ENCODE data around the gene PUS10.
A peak's percentile ranks its signal among the peaks of the same experiment; 100 is the strongest.
"Not testable (repeated sequence)": the region's sequence is repeated elsewhere in the genome, so short reads cannot be mapped to it uniquely, and the experiment has no call there.

The PUS10 gene

GRCh38 chr2:61013382-61013781 lies 4.7 kb downstream of the PUS10 start:
- DNase-seq (ENCODE audit: extremely low spot score, insufficient read length, low read depth) (no peak), FAIRE-seq (no peak)

DNA sequence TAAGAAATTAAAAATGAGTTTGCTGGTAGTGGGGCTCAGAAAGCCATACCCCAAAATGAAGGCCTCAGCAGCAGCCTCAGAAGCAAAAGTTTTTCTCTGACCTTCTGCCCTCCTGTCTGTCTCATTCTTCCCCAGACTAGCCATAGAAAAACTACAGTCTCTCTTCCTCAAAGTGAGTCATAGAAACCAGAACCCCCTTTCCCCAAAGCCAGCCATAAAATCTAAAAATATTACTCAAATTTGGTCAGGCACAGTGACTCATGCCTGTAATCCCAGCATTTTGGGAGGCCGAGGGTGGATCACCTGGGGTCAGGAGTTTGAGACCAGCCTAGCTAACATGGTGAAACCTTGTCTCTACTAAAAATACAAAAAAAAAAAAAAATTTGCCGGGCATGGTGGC lies 5.8 kb downstream of the PUS10 start:
- not testable (repeated sequence) for DNase-seq (ENCODE audit: extremely low spot score, insufficient read length, low read depth); FAIRE-seq

DNA sequence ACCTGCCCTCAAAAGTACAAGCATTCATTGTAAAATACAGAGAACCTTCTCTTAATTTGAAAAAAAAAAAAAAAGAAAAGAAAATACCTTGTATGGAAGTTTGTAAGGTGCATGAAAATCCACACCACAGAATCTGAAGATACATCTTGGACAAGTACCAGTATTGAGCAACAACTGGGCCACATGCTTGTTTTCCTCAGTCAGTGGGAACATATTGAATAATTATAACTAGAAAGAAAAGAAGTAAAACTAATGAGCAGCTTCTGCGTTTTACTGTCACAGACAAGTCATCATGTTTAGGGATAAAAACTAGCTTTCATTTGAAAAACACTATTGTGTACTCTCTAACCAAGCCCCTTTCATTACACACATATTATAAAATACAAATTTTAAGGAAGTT lies 6.4 kb downstream of the PUS10 start:
- DNase-seq (ENCODE audit: extremely low spot score, insufficient read length, low read depth) (no peak), FAIRE-seq (peak; percentile 24)

GRCh38 chr2:61009355-61009754 lies 8.7 kb downstream of the PUS10 start:
- DNase-seq (ENCODE audit: extremely low spot score, insufficient read length, low read depth) (no peak), FAIRE-seq (no peak)

GRCh38 chr2:61006486-61007105 lies 11.5 kb downstream of the PUS10 start:
- FAIRE-seq: no peak
- no peak for DNase-seq (ENCODE audit: extremely low spot score, insufficient read length, low read depth)

DNA sequence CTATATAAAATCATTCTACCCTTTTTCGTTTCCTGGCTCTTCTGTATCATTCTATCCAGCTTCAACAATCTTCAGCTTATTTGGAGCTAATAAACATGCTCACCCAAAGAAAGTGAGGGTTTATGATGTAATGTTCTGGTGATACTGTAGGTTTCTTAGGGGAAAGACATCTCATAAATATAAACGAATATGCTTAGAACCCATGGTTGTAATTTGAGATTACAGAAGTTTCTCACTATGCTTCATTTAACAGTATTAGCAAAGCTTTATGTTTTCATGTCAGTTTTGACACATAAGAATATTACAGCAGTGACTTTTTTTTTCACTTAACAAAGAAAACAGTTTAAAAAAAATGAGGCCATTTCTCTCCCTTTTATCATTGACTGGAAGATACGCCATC lies 12.3 kb downstream of the PUS10 start:
- no peak for DNase-seq (ENCODE audit: extremely low spot score, insufficient read length, low read depth)
- FAIRE-seq: no peak

GRCh38 chr2:60998628-60999545 lies 19.2 kb downstream of the PUS10 start:
- DNase-seq (ENCODE audit: extremely low spot score, insufficient read length, low read depth): peak; percentile 23
- peak; percentile 67 for FAIRE-seq

DNA sequence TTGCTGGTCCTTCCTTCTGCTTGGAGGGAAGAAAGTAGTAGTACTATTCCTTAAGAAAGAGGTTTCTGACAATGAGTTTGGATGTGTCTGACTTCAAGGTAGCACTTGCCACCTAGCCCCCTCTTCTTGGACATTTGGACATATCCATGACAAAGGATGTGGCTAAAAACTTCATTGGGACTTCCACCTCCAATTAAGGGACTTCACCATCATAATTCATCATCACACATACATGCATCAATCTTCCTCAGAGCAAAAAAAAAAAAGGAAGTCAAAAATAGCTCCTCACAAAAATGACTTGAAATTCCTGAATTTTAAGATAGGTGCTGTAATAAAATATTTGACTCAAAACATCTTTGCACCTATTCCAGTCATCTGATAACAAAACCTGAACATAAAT lies 23.9 kb downstream of the PUS10 start:
- FAIRE-seq (no peak), DNase-seq (ENCODE audit: extremely low spot score, insufficient read length, low read depth) (no peak)

- peak; percentile 94 for FAIRE-seq
- no peak for DNase-seq (ENCODE audit: extremely low spot score, insufficient read length, low read depth)
Observed at GRCh38 chr2:60992985-60993392, 25.1 kb downstream of the PUS10 start.

DNA sequence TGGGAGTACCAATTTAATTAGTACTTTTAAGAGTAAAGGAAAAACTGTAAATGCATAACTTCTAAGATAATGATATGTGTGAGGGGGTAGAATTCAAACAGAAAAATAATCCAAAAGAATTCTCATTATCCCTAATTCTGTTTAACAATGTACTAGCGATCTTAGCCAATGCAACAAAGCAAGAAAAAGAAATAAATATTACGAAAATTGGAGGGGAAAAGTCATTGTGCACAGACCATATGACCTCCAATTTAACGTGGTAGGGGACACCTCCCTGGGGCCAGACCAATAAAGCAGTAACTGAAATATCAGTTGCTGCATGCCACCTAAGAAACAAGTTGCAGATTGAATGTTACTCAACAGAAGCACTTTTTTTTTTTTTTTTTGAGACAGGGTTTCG lies 26.4 kb downstream of the PUS10 start:
- no peak for DNase-seq (ENCODE audit: extremely low spot score, insufficient read length, low read depth)
- no peak for FAIRE-seq

GRCh38 chr2:60989259-60989658 lies 28.8 kb downstream of the PUS10 start:
- no peak for DNase-seq (ENCODE audit: extremely low spot score, insufficient read length, low read depth)
- no peak for FAIRE-seq

DNA sequence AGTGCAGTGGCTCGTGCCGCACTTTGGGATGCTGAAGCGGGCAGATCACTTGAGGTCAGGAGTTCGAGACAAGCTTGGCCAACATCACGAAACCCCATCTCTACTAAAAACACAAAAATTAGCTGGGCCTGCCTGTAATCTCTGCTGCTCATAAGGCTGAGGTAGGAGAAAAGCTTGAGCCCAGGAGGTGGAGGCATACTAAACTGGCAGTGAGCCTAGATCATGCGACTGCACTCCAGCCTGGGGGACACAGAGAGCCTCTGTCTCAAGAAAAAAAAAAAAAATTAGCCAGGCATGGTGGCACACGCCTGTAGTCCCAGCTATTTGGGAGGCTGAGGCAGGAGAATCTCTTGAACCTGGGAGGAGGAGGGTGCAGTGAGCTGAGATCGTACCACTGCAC lies 30.4 kb downstream of the PUS10 start:
- FAIRE-seq; DNase-seq (ENCODE audit: extremely low spot score, insufficient read length, low read depth): not testable (repeated sequence)

GRCh38 chr2:60987041-60987440 lies 31.0 kb downstream of the PUS10 start:
- FAIRE-seq: no peak
- DNase-seq (ENCODE audit: extremely low spot score, insufficient read length, low read depth): no peak

- DNase-seq (ENCODE audit: extremely low spot score, insufficient read length, low read depth) (no peak), FAIRE-seq (peak; percentile 75)
Observed at GRCh38 chr2:60984720-60985119, 33.3 kb downstream of the PUS10 start.

DNA sequence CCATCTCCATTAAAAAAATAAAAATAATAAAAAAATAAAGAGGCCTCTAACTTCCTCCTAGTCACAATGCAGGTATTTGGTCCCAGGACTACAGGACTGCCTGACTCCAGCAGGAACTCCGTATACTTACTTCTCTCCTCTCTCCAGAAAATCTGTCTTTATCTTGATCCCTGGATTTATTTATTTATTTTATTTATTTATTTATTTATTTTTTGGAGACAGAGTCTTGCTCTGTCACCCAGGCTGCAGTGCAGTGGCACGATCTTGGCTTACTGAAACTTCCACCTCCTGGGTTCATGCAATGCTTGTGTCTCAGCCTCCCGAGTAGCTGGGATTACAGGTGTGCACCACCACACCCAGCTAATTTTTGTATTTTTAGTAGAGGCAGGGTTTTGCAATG lies 36.0 kb downstream of the PUS10 start:
- not testable (repeated sequence) for DNase-seq (ENCODE audit: extremely low spot score, insufficient read length, low read depth); FAIRE-seq

GRCh38 chr2:60980071-60980815 lies 37.8 kb downstream of the PUS10 start:
- peak; percentile 64 for FAIRE-seq
- no peak for DNase-seq (ENCODE audit: extremely low spot score, insufficient read length, low read depth)

GRCh38 chr2:60979231-60979630 lies 38.8 kb downstream of the PUS10 start:
- FAIRE-seq (peak; percentile 31), DNase-seq (ENCODE audit: extremely low spot score, insufficient read length, low read depth) (no peak)

- DNase-seq (ENCODE audit: extremely low spot score, insufficient read length, low read depth) (no peak), FAIRE-seq (no peak)
Observed at GRCh38 chr2:60977562-60977895, 40.5 kb downstream of the PUS10 start.

DNA sequence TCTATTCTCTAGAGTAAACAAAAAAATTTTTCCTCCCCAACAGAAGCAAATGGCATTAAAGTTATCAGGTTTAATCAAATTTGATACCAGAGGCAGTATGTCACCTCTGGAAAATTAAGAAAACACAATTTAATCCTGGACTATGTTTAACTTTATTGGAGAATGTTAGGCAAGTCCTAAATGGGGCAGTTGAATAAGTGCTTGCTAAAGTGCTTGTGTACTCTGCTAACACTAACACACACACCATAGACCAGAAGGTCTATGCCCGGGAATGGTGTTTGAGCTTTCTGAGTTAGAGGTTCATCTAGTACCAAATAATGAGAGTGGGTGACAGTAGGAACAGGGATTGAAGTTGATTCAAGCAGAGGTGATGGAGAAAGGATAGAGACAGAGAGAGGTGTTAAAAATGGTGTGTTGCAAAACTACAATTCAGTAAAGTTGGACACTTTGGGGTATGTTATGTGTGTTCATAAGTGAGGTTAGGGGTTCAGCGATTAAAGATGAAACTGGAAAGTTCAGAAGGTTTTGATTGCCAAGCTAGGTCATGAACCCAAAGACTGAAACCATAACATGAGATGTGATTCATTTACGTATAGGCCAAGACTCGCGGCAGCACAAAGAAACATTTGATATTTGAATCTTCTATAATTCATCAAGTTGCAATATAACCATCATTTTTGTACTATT lies 41.0 kb downstream of the PUS10 start:
- FAIRE-seq: peak; percentile 73
- DNase-seq (ENCODE audit: extremely low spot score, insufficient read length, low read depth): no peak

DNA sequence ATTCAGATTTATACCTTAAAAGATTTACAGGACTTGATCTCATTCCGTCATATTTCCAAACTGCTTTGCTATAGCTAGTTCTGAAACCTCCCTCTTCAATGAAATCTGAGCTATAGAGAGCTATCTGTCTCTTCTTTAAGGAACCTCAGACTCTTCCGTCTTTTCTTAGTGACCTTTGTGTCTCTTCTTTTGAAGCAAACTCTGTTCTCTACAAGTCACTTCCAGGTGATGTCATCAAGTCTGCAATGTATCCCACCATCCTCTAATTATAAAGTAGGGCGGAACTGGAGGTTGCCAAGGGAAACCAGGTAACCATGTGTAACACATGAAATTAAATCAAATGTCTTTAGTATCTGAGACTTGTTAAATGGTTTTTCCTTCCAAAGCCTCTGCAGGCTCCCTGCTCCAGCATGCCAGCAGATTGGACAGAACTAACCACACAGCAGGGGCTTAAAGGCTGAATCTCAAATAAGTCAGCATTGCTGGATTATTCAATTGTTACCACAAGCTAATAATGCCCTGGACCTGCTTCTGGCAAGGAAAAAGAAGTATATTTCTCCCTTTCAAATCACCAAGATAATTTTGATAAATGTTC lies 41.7 kb downstream of the PUS10 start:
- no peak for FAIRE-seq
- DNase-seq (ENCODE audit: extremely low spot score, insufficient read length, low read depth): no peak
